IMR-90 (cell line): ENCODE measurements around the gene DCTN2. TPM values are rescaled to one million over a fixed set of nuclear protein-coding genes. Genes with fewer than 3 reads are reported as not detected.

Experiments
- ATAC-seq: fragments of 200-7000 bp; cut with Tn5 transposase; 2 replicates; pipeline ENCODE4 v1.9.1; 2020; ENCODE audit warnings: low read depth, mild to moderate bottlenecking, moderate library complexity
- BruUV-seq: library from RNA; stranded (reverse); fragments of 400-500 nt; replicated peaks from 2 replicates; lab custom pipeline; 2021; lab: Mats Ljungman, UMichigan
- CTCF ChIA-PET: fragments of 300-600 bp; formaldehyde crosslinking; extraction: SDS; loops from one replicate; lab custom pipeline; 2021; ENCODE audit warnings: antibody characterized with exemption; lab: Yijun Ruan, JAX
- POLR2A ChIA-PET: fragments of 300-600 bp; sonication (Branson Sonifier 250); formaldehyde crosslinking; loops from one replicate; lab custom pipeline; 2022; ENCODE audit warnings: antibody characterized with exemption; ENCODE audit not compliant: unreplicated experiment; lab: Charles Lee
- DNase-seq: peaks from one replicate; pipeline ENCODE4 v3.0.0; 2013
- H2AFZ ChIP-seq: replicated peaks from 2 replicates; pipeline ENCODE3; 2013; ENCODE audit warnings: low read length, mild to moderate bottlenecking; ENCODE audit not compliant: poor library complexity
- H2AK5ac ChIP-seq: 2 replicates; pipeline ENCODE4 v1.6.1; 2013; ENCODE audit warnings: low read depth, low read length, inconsistent platforms
- H2AK9ac ChIP-seq: replicated peaks from 2 replicates; pipeline ENCODE3; 2013; ENCODE audit warnings: mild to moderate bottlenecking, low read depth, low read length, moderate library complexity; ENCODE audit not compliant: poor library complexity
- H2BK120ac ChIP-seq: 2 replicates; pipeline ENCODE4 v1.6.1; 2013; ENCODE audit warnings: low read depth, low read length, inconsistent platforms
- H2BK15ac ChIP-seq: 3 replicates; pipeline ENCODE4 v1.6.1; 2013; ENCODE audit warnings: low read depth, low read length, inconsistent platforms
- H2BK20ac ChIP-seq: 2 replicates; pipeline ENCODE4 v1.6.1; 2013; ENCODE audit warnings: low read depth, mild to moderate bottlenecking, inconsistent platforms, low read length, moderate library complexity
- H2BK5ac ChIP-seq: 2 replicates; pipeline ENCODE4 v1.6.1; 2013; ENCODE audit warnings: mild to moderate bottlenecking, low read depth, low read length, inconsistent platforms; ENCODE audit not compliant: poor library complexity, severe bottlenecking
- H3K14ac ChIP-seq: replicated peaks from 2 replicates; pipeline ENCODE4 v1.6.1; 2013; ENCODE audit warnings: low read depth, low read length, inconsistent platforms
- H3K18ac ChIP-seq: 2 replicates; pipeline ENCODE4 v1.6.1; 2013; ENCODE audit warnings: low read depth, low read length, control low read depth
- H3K23ac ChIP-seq: 2 replicates; pipeline ENCODE4 v1.6.1; 2013; ENCODE audit warnings: low read depth, low read length, inconsistent platforms
- H3K27ac ChIP-seq: 2 replicates; pipeline ENCODE4 v1.5.1; 2013; ENCODE audit warnings: mild to moderate bottlenecking, control low read depth, low read length; ENCODE audit not compliant: insufficient read depth
- H3K27me3 ChIP-seq: 2 replicates; pipeline ENCODE4 v1.6.1; 2013; ENCODE audit warnings: low read length; ENCODE audit not compliant: control insufficient read depth, insufficient read depth
- H3K36me3 ChIP-seq: 2 replicates; pipeline ENCODE4 v1.6.1; 2013; ENCODE audit warnings: low read length, mixed read lengths; ENCODE audit not compliant: control insufficient read depth, insufficient read depth
- H3K4ac ChIP-seq: 2 replicates; pipeline ENCODE4 v1.6.1; 2013; ENCODE audit warnings: low read depth, low read length, inconsistent platforms
- H3K4me1 ChIP-seq: 2 replicates; pipeline ENCODE4 v1.6.1; 2013; ENCODE audit warnings: low read length, mixed read lengths; ENCODE audit not compliant: control insufficient read depth, insufficient read depth
- H3K4me2 ChIP-seq: 2 replicates; pipeline ENCODE4 v1.6.1; 2013; ENCODE audit warnings: low read depth, mild to moderate bottlenecking, control low read depth, low read length, moderate library complexity
- H3K4me3 ChIP-seq: 2 replicates; pipeline ENCODE4 v1.5.1; 2013; ENCODE audit warnings: low read depth, mild to moderate bottlenecking, control low read depth, low read length, moderate library complexity; ENCODE audit not compliant: insufficient read depth
- H3K56ac ChIP-seq: 2 replicates; pipeline ENCODE4 v1.6.1; 2013; ENCODE audit warnings: low read length, inconsistent platforms; ENCODE audit not compliant: insufficient read depth; ENCODE audit errors: extremely low read depth
- H3K79me1 ChIP-seq, 2 experiments: 2 replicates each; pipeline ENCODE4 v1.6.1; 2013; ENCODE audit warnings: low read length in 2 of 2, inconsistent platforms in 1 of 2, low read depth in 1 of 2
- H3K9ac ChIP-seq: 2 replicates; pipeline ENCODE4 v1.6.1; 2013; ENCODE audit warnings: low read depth, low read length, control low read depth
- H3K9me1 ChIP-seq: 2 replicates; pipeline ENCODE4 v1.6.1; 2013; ENCODE audit warnings: low read length, inconsistent platforms; ENCODE audit not compliant: insufficient read depth
- H3K9me3 ChIP-seq: 2 replicates; pipeline ENCODE4 v1.6.1; 2013; ENCODE audit warnings: low read length; ENCODE audit not compliant: control insufficient read depth, insufficient read depth
- H4K20me1 ChIP-seq: 2 replicates; pipeline ENCODE4 v1.6.1; 2013; ENCODE audit warnings: low read length, inconsistent platforms; ENCODE audit not compliant: insufficient read depth
- H4K5ac ChIP-seq: 2 replicates; pipeline ENCODE4 v1.6.1; 2013; ENCODE audit warnings: mild to moderate bottlenecking, low read depth, low read length, control low read depth
- H4K8ac ChIP-seq, 2 experiments: 2 replicates each; pipeline ENCODE4 v1.6.1; 2013; ENCODE audit warnings: low read depth in 2 of 2, low read length in 2 of 2, control low read depth in 1 of 2, inconsistent platforms in 1 of 2
- H4K91ac ChIP-seq: 2 replicates; pipeline ENCODE4 v1.6.1; 2013; ENCODE audit warnings: low read depth, low read length, inconsistent platforms; ENCODE audit not compliant: insufficient read depth
- BHLHE40 ChIP-seq: fragments of 150-350 bp; IDR thresholded peaks from 2 replicates; pipeline ENCODE4 v1.6.1; 2016; ENCODE audit warnings: mild to moderate bottlenecking, low read depth, low read length
- CEBPB ChIP-seq: IDR thresholded peaks from 2 replicates; pipeline ENCODE4 v1.6.1; 2012; ENCODE audit warnings: low read depth, low read length, improper control_type of control experiment
- CHD1 ChIP-seq: IDR thresholded peaks from 2 replicates; pipeline ENCODE4 v1.6.1; 2012; ENCODE audit warnings: low read depth, low read length, improper control_type of control experiment
- FOS ChIP-seq: fragments of 150-350 bp; IDR thresholded peaks from 2 replicates; pipeline ENCODE4 v1.6.1; 2016; ENCODE audit warnings: low read depth, low read length
- MAFK ChIP-seq: IDR thresholded peaks from 2 replicates; pipeline ENCODE4 v1.6.1; 2012; ENCODE audit warnings: low read depth, low read length, improper control_type of control experiment
- MAZ ChIP-seq: IDR thresholded peaks from 2 replicates; pipeline ENCODE4 v1.6.1; 2012; ENCODE audit warnings: low read depth, mild to moderate bottlenecking, low read length, improper control_type of control experiment, moderate library complexity, borderline replicate concordance
- MXI1 ChIP-seq: IDR thresholded peaks from 2 replicates; pipeline ENCODE4 v1.6.1; 2012; ENCODE audit warnings: low read depth, mild to moderate bottlenecking, low read length, moderate library complexity, borderline replicate concordance
- POLR2A ChIP-seq: IDR thresholded peaks from 2 replicates; pipeline ENCODE4 v1.6.1; 2012; ENCODE audit warnings: mild to moderate bottlenecking, low read depth, low read length
- RCOR1 ChIP-seq: IDR thresholded peaks from 2 replicates; pipeline ENCODE4 v1.6.1; 2012; ENCODE audit warnings: mild to moderate bottlenecking, low read length, improper control_type of control experiment; ENCODE audit not compliant: insufficient replicate concordance
- SMC3 ChIP-seq: fragments of 150-350 bp; IDR thresholded peaks from 2 replicates; pipeline ENCODE4 v1.6.1; 2016; ENCODE audit warnings: low read depth, mild to moderate bottlenecking, antibody characterized with exemption, low read length, moderate library complexity
- WGBS, 2 experiments: methylation state at CpG; one replicate each; pipeline versions ENCODE4 v1.1.5 to v1.1.7; 2013; ENCODE audit warnings: missing lambda C conversion rate in 2 of 2; ENCODE audit not compliant: insufficient read length in 1 of 2; ENCODE audit errors: extremely low coverage in 2 of 2; 5-methylcytosine and 5-hydroxymethylcytosine counted together
- dilution Hi-C: fragments of 300-500 bp; cut with HindIII; formaldehyde crosslinking; loops from one replicate; pipeline ENCODE4 v1.14.3; 2018; ENCODE audit warnings: low sequenced_read_pairs; ENCODE audit not compliant: unreplicated experiment
- in situ Hi-C: fragments of 300-500 bp; cut with MboI; formaldehyde crosslinking; loops from 3 replicates; pipeline ENCODE4 v1.14.3; 2019; ENCODE audit warnings: low sequenced_read_pairs, inconsistent platforms, mixed read lengths
- intact Hi-C: fragments of 100-400 bp; cut with micrococcal nuclease; formaldehyde crosslinking; loops from 2 replicates; pipeline ENCODE4 v1.10.0; 2022
- polyA plus RNA-seq, 3 experiments: library from polyadenylated mRNA; depleted of rRNA; stranded (reverse); fragments of >200 nt; gene quantifications; 2 replicates each; pipeline ENCODE4 v1.2.3, GENCODE V29; 2012; ENCODE audit warnings: low replicate concordance in 1 of 3
- total RNA-seq: library from RNA; depleted of rRNA; stranded (reverse); fragments of >200 nt; gene quantifications from 2 replicates; pipeline ENCODE4 v1.2.3, GENCODE V29; 2012
- TF ChIP-seq, protein P1 (sequence below): fragments of 150-350 bp; IDR thresholded peaks from 2 replicates; pipeline ENCODE4 v1.6.1; 2017; ENCODE audit warnings: mild to moderate bottlenecking, antibody characterized with exemption, low read length, low read depth

DCTN2 gene
- total and polyA plus RNA-seq, 2 of the 4 experiments (the other 2 are of a cell fraction), result 125 to 130 TPM

DNA sequence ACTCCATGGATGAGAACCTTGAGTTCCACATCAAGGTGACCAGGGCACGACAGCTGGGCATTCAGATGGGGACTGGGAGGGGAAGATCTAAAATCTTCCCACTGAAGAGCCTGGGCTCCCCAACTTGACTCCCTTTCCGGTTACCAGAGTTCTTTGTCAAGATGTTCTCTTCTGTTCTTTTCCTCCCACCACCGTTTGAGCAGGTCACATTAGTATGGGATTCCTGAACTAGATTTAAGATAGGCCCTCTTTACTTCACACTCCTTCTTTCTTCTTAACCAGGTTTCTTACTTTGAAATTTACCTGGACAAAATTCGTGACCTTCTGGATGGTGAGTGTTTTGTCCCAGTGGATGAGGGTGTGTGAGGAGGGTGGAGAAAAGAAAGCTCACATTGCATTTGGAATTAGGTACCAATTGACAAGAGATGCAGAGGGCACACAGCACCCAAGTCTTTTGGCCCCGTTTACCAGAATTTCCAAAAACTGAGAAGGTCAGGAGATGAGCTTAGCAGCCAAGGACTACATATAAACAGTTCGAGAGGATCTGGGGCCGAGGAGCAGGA, 17.3 kb upstream of the DCTN2 start:
- Histone ChIP-seq H3K18ac (no peak overlapping the region), H3K36me3 (no peaks in the 10 kb centered on the region), H2AK5ac (no peak overlapping the region), H3K23ac (no peak overlapping the region), H3K9me3 (no peaks in the 10 kb centered on the region), H4K91ac (no peak overlapping the region), H2AFZ (no peak overlapping the region), H2BK20ac (no peak overlapping the region), H3K9me1 (no peaks in the 10 kb centered on the region), H2BK5ac (no peak overlapping the region), H2BK120ac (no peak overlapping the region), H3K14ac (no peak overlapping the region), H3K27ac (no peak overlapping the region), H3K4ac (no peak overlapping the region), H4K20me1 (no peaks in the 10 kb centered on the region), H2AK9ac (no peak overlapping the region), H3K4me3 (no peak overlapping the region), H3K56ac (no peak overlapping the region), H3K9ac (no peak overlapping the region), H4K8ac (no peak overlapping the region), H2BK15ac (no peak overlapping the region), H4K5ac (no peak overlapping the region), H3K27me3 (peaks cover 19% of the 10 kb centered on the region), H3K4me1 (no peaks in the 10 kb centered on the region), H3K79me1 (no peaks in the 10 kb centered on the region), H3K4me2 (no peak overlapping the region)
- in situ Hi-C loops, result no loop called here
- intact Hi-C loops, result loop anchor here (10.0 kb wide), 1 partner anchor 1301 kb away; no protein-coding TSS in a partner anchor
- WGBS, 2 experiments, result 67% methylated on average over 1 of the region's 7 CpGs; no CpG with 5 or more reads in 1 of the 2 experiments
- ChIA-PET CTCF (no interaction called here), POLR2A (no interaction called here)
- ATAC-seq, result no peak
- no TSS peak for BruUV-seq
- no peak for TF ChIP-seq MXI1
- TF ChIP-seq POLR2A, result no peak
- TF ChIP-seq FOS, result no peak
- TF ChIP-seq BHLHE40, result no peak
- no peak for TF ChIP-seq CEBPB
- TF ChIP-seq MAFK, result no peak
- no peak for TF ChIP-seq CHD1
- no peak for TF ChIP-seq RCOR1
- TF ChIP-seq, protein P1, sequence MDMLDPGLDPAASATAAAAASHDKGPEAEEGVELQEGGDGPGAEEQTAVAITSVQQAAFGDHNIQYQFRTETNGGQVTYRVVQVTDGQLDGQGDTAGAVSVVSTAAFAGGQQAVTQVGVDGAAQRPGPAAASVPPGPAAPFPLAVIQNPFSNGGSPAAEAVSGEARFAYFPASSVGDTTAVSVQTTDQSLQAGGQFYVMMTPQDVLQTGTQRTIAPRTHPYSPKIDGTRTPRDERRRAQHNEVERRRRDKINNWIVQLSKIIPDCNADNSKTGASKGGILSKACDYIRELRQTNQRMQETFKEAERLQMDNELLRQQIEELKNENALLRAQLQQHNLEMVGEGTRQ, result no peak
- TF ChIP-seq SMC3, result no peak
- no peak for TF ChIP-seq MAZ
- no peak for DNase-seq
- dilution Hi-C loops, result loop anchor here (25.0 kb wide), 1 partner anchor 98 kb away; no protein-coding TSS in a partner anchor
